Measurements from ENCODE around the gene DDC. TPM values are rescaled to one million over a fixed set of nuclear protein-coding genes. Genes with fewer than 3 reads are reported as not detected.

Gene DDC
- total RNA-seq, 1 donor from 2014 or later: 3.0 TPM

- Histone ChIP-seq H3K4me1 (peaks cover 17% of the 10 kb centered on the region), H3K27me3 (ENCODE audit: low read depth) (no peaks in the 10 kb centered on the region), H3K27ac (no peak overlapping the region), H3K4me3 (no peak overlapping the region), H3K36me3 (no peaks in the 10 kb centered on the region), H3K9me3 (no peaks in the 10 kb centered on the region)
- DNase-seq (no peak), ATAC-seq (no peak)
- TF ChIP-seq, protein P1, sequence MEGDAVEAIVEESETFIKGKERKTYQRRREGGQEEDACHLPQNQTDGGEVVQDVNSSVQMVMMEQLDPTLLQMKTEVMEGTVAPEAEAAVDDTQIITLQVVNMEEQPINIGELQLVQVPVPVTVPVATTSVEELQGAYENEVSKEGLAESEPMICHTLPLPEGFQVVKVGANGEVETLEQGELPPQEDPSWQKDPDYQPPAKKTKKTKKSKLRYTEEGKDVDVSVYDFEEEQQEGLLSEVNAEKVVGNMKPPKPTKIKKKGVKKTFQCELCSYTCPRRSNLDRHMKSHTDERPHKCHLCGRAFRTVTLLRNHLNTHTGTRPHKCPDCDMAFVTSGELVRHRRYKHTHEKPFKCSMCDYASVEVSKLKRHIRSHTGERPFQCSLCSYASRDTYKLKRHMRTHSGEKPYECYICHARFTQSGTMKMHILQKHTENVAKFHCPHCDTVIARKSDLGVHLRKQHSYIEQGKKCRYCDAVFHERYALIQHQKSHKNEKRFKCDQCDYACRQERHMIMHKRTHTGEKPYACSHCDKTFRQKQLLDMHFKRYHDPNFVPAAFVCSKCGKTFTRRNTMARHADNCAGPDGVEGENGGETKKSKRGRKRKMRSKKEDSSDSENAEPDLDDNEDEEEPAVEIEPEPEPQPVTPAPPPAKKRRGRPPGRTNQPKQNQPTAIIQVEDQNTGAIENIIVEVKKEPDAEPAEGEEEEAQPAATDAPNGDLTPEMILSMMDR (IDR thresholded peaks at IDR 0.05): no peak
- intact Hi-C loops (cut with DNase I): no loop called here
These were observed 72.3 kb downstream of the DDC start for GRCh38 chr7:50492770-50493519.

DNA sequence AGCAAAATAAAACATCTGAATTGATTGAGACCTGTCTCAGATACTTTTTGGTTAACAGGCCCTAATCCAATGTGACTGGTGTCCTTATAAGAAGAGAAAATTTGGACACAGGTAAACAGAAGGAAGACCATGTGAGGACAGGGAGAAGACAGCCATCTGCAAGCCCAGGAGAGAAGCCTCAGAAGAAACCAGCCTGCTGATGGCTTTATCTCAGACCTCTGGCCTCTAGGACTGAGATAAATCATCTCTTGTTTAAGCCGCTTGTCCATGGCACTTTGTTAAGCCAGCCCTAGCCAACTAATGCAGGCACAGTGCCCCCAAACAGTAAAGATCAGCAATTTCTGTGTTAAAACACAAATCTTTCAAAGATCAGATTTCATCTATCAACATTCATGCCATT lies 73.3 kb downstream of the DDC start:
- Histone ChIP-seq H3K9me3 (no peaks in the 10 kb centered on the region), H3K27ac (no peak overlapping the region), H3K4me3 (no peak overlapping the region), H3K36me3 (no peaks in the 10 kb centered on the region), H3K4me1 (peaks cover 8% of the 10 kb centered on the region), H3K27me3 (ENCODE audit: low read depth) (no peaks in the 10 kb centered on the region)
- TF ChIP-seq, protein P1 (IDR thresholded peaks at IDR 0.05): no peak
- ATAC-seq: no peak
- intact Hi-C loops (cut with DNase I): no loop called here
- no peak for DNase-seq

GRCh38 chr7:50491209-50491608 lies 74.0 kb downstream of the DDC start:
- TF ChIP-seq, protein P1 (IDR thresholded peaks at IDR 0.05): no peak
- no peaks in the 10 kb centered on the region for H3K27me3 ChIP-seq (ENCODE audit: low read depth)
- DNase-seq (no peak), ATAC-seq (no peak)
- H3K4me1 ChIP-seq: peaks cover 1% of the 10 kb centered on the region
- intact Hi-C loops (cut with DNase I): no loop called here
- no peaks in the 10 kb centered on the region for H3K36me3 ChIP-seq
- H3K9me3 ChIP-seq: no peaks in the 10 kb centered on the region
- H3K4me3 ChIP-seq: no peak overlapping the region
- no peak overlapping the region for H3K27ac ChIP-seq

GRCh38 chr7:50488379-50488778 lies 76.8 kb downstream of the DDC start:
- H3K4me1 ChIP-seq: no peaks in the 10 kb centered on the region
- H3K36me3 ChIP-seq: no peaks in the 10 kb centered on the region
- no peak overlapping the region for H3K4me3 ChIP-seq
- H3K9me3 ChIP-seq: no peaks in the 10 kb centered on the region
- TF ChIP-seq, protein P1 (IDR thresholded peaks at IDR 0.05): no peak
- no peaks in the 10 kb centered on the region for H3K27me3 ChIP-seq (ENCODE audit: low read depth)
- intact Hi-C loops (cut with DNase I): no loop called here
- ATAC-seq (no peak), DNase-seq (no peak)
- H3K27ac ChIP-seq: no peak overlapping the region

DNA sequence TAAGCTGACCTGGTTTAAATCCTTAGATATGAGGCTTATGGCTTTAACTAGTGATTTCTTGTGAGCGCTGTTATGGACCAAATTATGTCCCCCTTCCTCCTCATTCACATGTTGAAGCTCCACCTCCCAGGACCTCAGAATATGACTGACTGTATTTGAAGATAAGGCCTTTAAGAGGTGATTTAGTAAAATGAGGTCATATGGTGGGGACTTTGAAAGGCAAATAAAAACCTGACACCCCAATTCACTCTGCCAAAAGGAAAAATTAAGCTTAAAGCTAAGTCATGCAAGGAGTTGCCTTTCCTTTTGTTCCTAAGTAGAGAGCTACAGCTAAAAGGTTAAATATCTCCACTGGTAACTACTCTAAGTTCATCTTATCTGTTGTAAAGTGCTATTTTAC lies 78.7 kb downstream of the DDC start:
- no peak overlapping the region for H3K27ac ChIP-seq
- no peaks in the 10 kb centered on the region for H3K36me3 ChIP-seq
- no peaks in the 10 kb centered on the region for H3K9me3 ChIP-seq
- no peak overlapping the region for H3K4me3 ChIP-seq
- no peaks in the 10 kb centered on the region for H3K4me1 ChIP-seq
- ATAC-seq (no peak), DNase-seq (no peak)
- TF ChIP-seq, protein P1 (IDR thresholded peaks at IDR 0.05): no peak
- no peaks in the 10 kb centered on the region for H3K27me3 ChIP-seq (ENCODE audit: low read depth)
- intact Hi-C loops (cut with DNase I): no loop called here

All from lower lobe of right lung (tissue), 2 donors.